ENCODE results near the gene CAMK2G. TPM values are rescaled to one million over a fixed set of nuclear protein-coding genes. Genes with fewer than 3 reads are reported as not detected.

CAMK2G gene
- total RNA-seq, 2 donors from 2014 or later: 78.8 to 149 TPM

GRCh38 chr10:73773152-73773879 lies 101.0 kb downstream of the CAMK2G start:
- no peaks in the 10 kb centered on the region for H3K9me3 ChIP-seq
- ATAC-seq (ENCODE audit: insufficient number of reproducible peaks, low FRiP score, low read depth) (no peak), DNase-seq (ENCODE audit: low spot score) (no peak)
- H3K4me1 ChIP-seq (ENCODE audit: control insufficient read depth in 1 of 2, low read depth in 2 of 2): peaks cover 28 to 38% of the 10 kb centered on the region in 2 donors
- peak overlapping the region; percentile 92 to 96 for H3K27ac ChIP-seq
- H3K36me3 ChIP-seq: peaks cover 31% of the 10 kb centered on the region
- peak overlapping the region; percentile 93 for H3K4me3 ChIP-seq
- H3K27me3 ChIP-seq (replicated peaks; ENCODE audit: insufficient read depth): no peaks in the 10 kb centered on the region
- no peak for TF ChIP-seq CTCF (IDR thresholded peaks at IDR 0.05)

- ATAC-seq (ENCODE audit: insufficient number of reproducible peaks, low FRiP score, low read depth): peak; percentile 71
- H3K27ac ChIP-seq: peak overlapping the region; percentile 92 to 96
- no peak for TF ChIP-seq CTCF (IDR thresholded peaks at IDR 0.05)
- H3K36me3 ChIP-seq: peaks cover 36% of the 10 kb centered on the region
- peak overlapping the region; percentile 93 for H3K4me3 ChIP-seq
- DNase-seq (ENCODE audit: low spot score): peak; percentile 61
- H3K9me3 ChIP-seq: no peaks in the 10 kb centered on the region
- no peaks in the 10 kb centered on the region for H3K27me3 ChIP-seq (replicated peaks; ENCODE audit: insufficient read depth)
- H3K4me1 ChIP-seq (ENCODE audit: control insufficient read depth in 1 of 2, low read depth in 2 of 2): peaks cover 28 to 38% of the 10 kb centered on the region in 2 donors
Measured at GRCh38 chr10:73772281-73773151, 101.8 kb downstream of the CAMK2G start.

- DNase-seq (ENCODE audit: low spot score): no peak
- Histone ChIP-seq H3K27me3 (replicated peaks; ENCODE audit: insufficient read depth) (no peaks in the 10 kb centered on the region), H3K9me3 (no peaks in the 10 kb centered on the region), H3K36me3 (peaks cover 40% of the 10 kb centered on the region), H3K27ac (peak overlapping the region; percentile 92 to 96), H3K4me3 (peak overlapping the region; percentile 93), H3K4me1 (ENCODE audit: control insufficient read depth in 1 of 2, low read depth in 2 of 2) (peaks cover 28 to 38% of the 10 kb centered on the region in 2 donors)
- peak; percentile 8 for ATAC-seq (ENCODE audit: insufficient number of reproducible peaks, low FRiP score, low read depth)
- no peak for TF ChIP-seq CTCF (IDR thresholded peaks at IDR 0.05)
Measured at GRCh38 chr10:73771722-73772280, 102.6 kb downstream of the CAMK2G start.

- no peak overlapping the region for H3K27ac ChIP-seq
- no peak for TF ChIP-seq CTCF (IDR thresholded peaks at IDR 0.05)
- peaks cover 13 to 23% of the 10 kb centered on the region in 2 donors for H3K4me1 ChIP-seq (ENCODE audit: control insufficient read depth in 1 of 2, low read depth in 2 of 2)
- ATAC-seq (ENCODE audit: insufficient number of reproducible peaks, low FRiP score, low read depth) (no peak), DNase-seq (ENCODE audit: low spot score) (no peak)
- H3K36me3 ChIP-seq: peaks cover 64% of the 10 kb centered on the region
- H3K27me3 ChIP-seq (replicated peaks; ENCODE audit: insufficient read depth): no peaks in the 10 kb centered on the region
- no peaks in the 10 kb centered on the region for H3K9me3 ChIP-seq
- H3K4me3 ChIP-seq: no peak overlapping the region
Measured at GRCh38 chr10:73769396-73769795, 105.0 kb downstream of the CAMK2G start.

- Histone ChIP-seq H3K36me3 (peaks cover 69% of the 10 kb centered on the region), H3K4me1 (ENCODE audit: control insufficient read depth in 1 of 2, low read depth in 2 of 2) (peaks cover 7 to 18% of the 10 kb centered on the region in 2 donors), H3K9me3 (no peaks in the 10 kb centered on the region), H3K27ac (no peak overlapping the region), H3K4me3 (no peak overlapping the region), H3K27me3 (replicated peaks; ENCODE audit: insufficient read depth) (no peaks in the 10 kb centered on the region)
- no peak for TF ChIP-seq CTCF (IDR thresholded peaks at IDR 0.05)
- ATAC-seq (ENCODE audit: insufficient number of reproducible peaks, low FRiP score, low read depth): no peak
- DNase-seq (ENCODE audit: low spot score): no peak
Measured at GRCh38 chr10:73768881-73769280, 105.5 kb downstream of the CAMK2G start.
